ENCODE results near the gene UGT2B15. TPM values are rescaled to one million over a fixed set of nuclear protein-coding genes. Genes with fewer than 3 reads are reported as not detected.
"Not testable (repeated sequence)": the region's sequence is repeated elsewhere in the genome, so short reads cannot be mapped to it uniquely, and the experiment has no call there.

Gene UGT2B15
- total RNA-seq, 2 experiments from 2014 or later: not detected

DNA sequence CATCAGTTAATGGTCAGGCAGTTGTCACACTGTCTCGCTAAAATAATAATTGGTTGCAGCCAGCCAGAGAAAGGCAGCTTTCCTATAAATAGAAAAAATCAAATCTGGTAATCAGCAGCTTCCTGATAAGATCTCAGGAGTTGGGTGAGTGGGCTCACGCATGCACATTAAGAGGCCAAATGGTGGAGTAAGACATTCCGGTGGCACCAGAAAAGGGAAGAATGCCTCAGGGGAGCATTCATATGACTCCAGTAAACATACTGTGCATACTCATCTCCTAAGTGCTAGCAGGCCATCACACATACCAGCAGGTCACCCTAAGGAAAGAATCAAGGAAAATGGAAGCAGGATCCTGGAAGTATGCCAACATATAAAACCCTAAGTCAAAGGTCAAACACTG is 40.1 kb downstream of the UGT2B15 start:
- H3K27ac Mint-ChIP-seq: no peak overlapping the region
- H3K9me3 Mint-ChIP-seq (ENCODE audit: insufficient read depth): no peaks in the 10 kb centered on the region
- H3K4me3 Mint-ChIP-seq: no peak overlapping the region
- no peaks in the 10 kb centered on the region for H3K36me3 Mint-ChIP-seq (ENCODE audit: low read depth)
- H3K27me3 Mint-ChIP-seq (ENCODE audit: low read depth): no peaks in the 10 kb centered on the region
- H3K4me1 Mint-ChIP-seq (ENCODE audit: low read depth): no peaks in the 10 kb centered on the region
- ATAC-seq (no peak), DNase-seq (no peak)
- ChIA-PET POLR2A (no interaction called here), CTCF (no interaction called here)

DNA sequence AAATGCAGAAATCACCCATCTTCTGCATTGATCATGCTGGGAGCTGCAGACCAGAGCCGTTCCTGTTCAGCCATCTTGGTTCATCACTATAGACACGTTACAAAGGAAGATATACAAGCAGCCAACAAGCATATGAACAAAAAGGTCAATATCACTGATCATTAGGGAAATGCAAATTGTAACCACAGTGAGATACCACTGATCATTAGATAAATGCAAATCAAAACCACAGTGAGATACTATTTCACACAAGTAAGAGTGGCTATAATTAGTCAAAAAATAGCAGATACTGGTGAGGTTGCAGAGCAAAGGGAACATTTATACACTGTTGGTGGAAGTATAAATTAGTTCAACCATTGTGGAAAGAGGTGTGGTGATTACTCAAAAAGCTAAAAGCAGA is 47.7 kb downstream of the UGT2B15 start:
- H3K4me3 Mint-ChIP-seq; H3K36me3 Mint-ChIP-seq (ENCODE audit: low read depth); POLR2A ChIA-PET; H3K27me3 Mint-ChIP-seq (ENCODE audit: low read depth); H3K9me3 Mint-ChIP-seq (ENCODE audit: insufficient read depth); DNase-seq; ATAC-seq; CTCF ChIA-PET; H3K27ac Mint-ChIP-seq; H3K4me1 Mint-ChIP-seq (ENCODE audit: low read depth): not testable (repeated sequence)

GRCh38 chr4:68617003-68617698 is 53.3 kb downstream of the UGT2B15 start:
- no peak overlapping the region for H3K27ac Mint-ChIP-seq
- DNase-seq (no peak), ATAC-seq (no peak)
- H3K27me3 Mint-ChIP-seq (ENCODE audit: low read depth): peaks cover 2% of the 10 kb centered on the region
- H3K36me3 Mint-ChIP-seq (ENCODE audit: low read depth): no peaks in the 10 kb centered on the region
- ChIA-PET CTCF (no interaction called here), POLR2A (no interaction called here)
- H3K4me1 Mint-ChIP-seq (ENCODE audit: low read depth): no peaks in the 10 kb centered on the region
- no peaks in the 10 kb centered on the region for H3K9me3 Mint-ChIP-seq (ENCODE audit: insufficient read depth)
- no peak overlapping the region for H3K4me3 Mint-ChIP-seq

- no peak overlapping the region for H3K27ac Mint-ChIP-seq
- H3K4me1 Mint-ChIP-seq (ENCODE audit: low read depth): no peaks in the 10 kb centered on the region
- POLR2A ChIA-PET: no interaction called here
- no peaks in the 10 kb centered on the region for H3K36me3 Mint-ChIP-seq (ENCODE audit: low read depth)
- H3K27me3 Mint-ChIP-seq (ENCODE audit: low read depth): peaks cover 2% of the 10 kb centered on the region
- DNase-seq (no peak), ATAC-seq (no peak)
- CTCF ChIA-PET: no interaction called here
- no peaks in the 10 kb centered on the region for H3K9me3 Mint-ChIP-seq (ENCODE audit: insufficient read depth)
- no peak overlapping the region for H3K4me3 Mint-ChIP-seq
These were observed 54.6 kb downstream of the UGT2B15 start for GRCh38 chr4:68615699-68616422.

DNA sequence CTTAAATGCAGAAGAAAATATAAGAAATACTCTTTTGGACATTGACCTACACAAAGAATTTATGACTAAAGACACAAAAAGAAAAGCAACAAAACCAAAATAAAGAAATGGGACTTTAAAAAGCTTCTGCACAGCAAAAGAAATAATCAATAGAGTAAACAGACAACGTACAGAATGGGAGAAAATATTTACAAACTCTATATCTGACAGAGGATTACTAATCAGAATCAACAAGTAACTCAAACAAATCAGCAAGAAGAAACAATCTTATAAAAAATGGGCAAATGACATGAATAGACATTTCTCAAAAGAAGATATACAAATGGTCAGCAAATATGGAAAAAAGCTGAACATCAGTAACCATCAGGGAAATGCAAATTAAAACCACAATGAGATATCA is 56.7 kb downstream of the UGT2B15 start:
- no peaks in the 10 kb centered on the region for H3K36me3 Mint-ChIP-seq (ENCODE audit: low read depth)
- peaks cover 2% of the 10 kb centered on the region for H3K27me3 Mint-ChIP-seq (ENCODE audit: low read depth)
- H3K4me1 Mint-ChIP-seq (ENCODE audit: low read depth): no peaks in the 10 kb centered on the region
- CTCF ChIA-PET: no interaction called here
- DNase-seq: no peak
- POLR2A ChIA-PET: no interaction called here
- H3K9me3 Mint-ChIP-seq (ENCODE audit: insufficient read depth): no peaks in the 10 kb centered on the region
- ATAC-seq: no peak
- no peak overlapping the region for H3K27ac Mint-ChIP-seq
- H3K4me3 Mint-ChIP-seq: no peak overlapping the region

GRCh38 chr4:68606240-68606639 is 64.2 kb downstream of the UGT2B15 start:
- DNase-seq: no peak
- Mint-ChIP-seq H3K36me3 (ENCODE audit: low read depth) (no peaks in the 10 kb centered on the region), H3K4me3 (no peak overlapping the region), H3K27ac (no peak overlapping the region), H3K4me1 (ENCODE audit: low read depth) (no peaks in the 10 kb centered on the region), H3K9me3 (ENCODE audit: insufficient read depth) (no peaks in the 10 kb centered on the region), H3K27me3 (ENCODE audit: low read depth) (no peaks in the 10 kb centered on the region)
- POLR2A ChIA-PET: no interaction called here
- CTCF ChIA-PET: no interaction called here
- ATAC-seq: no peak

DNA sequence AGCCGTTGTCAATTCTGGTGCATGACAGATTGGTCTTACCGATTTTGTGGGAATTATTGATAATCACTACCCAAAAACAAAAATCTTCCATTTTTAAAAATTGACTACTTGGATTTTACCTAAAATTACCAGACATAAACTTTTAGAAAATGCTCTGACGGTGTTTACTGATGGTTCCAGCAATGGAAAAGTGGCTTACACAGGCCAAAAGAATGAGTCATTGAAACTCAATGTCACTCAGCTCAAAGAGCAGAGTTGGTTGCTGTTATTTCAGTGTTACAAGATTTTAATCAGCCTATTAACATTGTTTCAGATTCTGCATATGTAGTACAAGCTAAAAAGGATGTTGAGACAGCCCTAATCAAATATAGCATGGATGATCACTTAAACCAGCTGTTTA is 71.3 kb downstream of the UGT2B15 start:
- Mint-ChIP-seq H3K4me3 (no peak overlapping the region), H3K4me1 (ENCODE audit: low read depth) (no peaks in the 10 kb centered on the region), H3K27me3 (ENCODE audit: low read depth) (no peaks in the 10 kb centered on the region), H3K9me3 (ENCODE audit: insufficient read depth) (no peaks in the 10 kb centered on the region), H3K27ac (no peak overlapping the region), H3K36me3 (ENCODE audit: low read depth) (no peaks in the 10 kb centered on the region)
- ChIA-PET CTCF (no interaction called here), POLR2A (no interaction called here)
- no peak for DNase-seq
- ATAC-seq: no peak

DNA sequence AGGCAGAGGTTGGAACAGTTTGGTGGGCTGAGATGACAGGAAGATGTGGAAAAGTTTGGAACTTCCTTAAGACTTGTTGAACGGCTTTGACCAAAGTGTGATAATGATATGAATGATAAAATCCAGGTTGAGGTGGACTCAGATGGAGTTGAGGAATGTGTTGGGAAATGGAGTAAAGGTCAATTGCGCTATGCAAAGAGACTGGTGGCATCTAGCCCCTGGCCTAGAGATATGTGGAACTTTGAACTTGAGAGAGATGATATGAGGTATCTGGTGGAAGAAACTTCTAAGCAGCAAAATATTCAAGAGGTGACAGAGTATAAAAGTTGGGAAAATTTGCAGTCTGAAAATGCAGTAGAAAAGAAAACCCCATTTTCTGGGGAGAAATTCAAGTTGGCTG is 73.0 kb downstream of the UGT2B15 start:
- ChIA-PET POLR2A (no interaction called here), CTCF (no interaction called here)
- no peak for ATAC-seq
- DNase-seq: no peak
- no peak overlapping the region for H3K4me3 Mint-ChIP-seq
- no peaks in the 10 kb centered on the region for H3K9me3 Mint-ChIP-seq (ENCODE audit: insufficient read depth)
- no peak overlapping the region for H3K27ac Mint-ChIP-seq
- H3K4me1 Mint-ChIP-seq (ENCODE audit: low read depth): no peaks in the 10 kb centered on the region
- H3K27me3 Mint-ChIP-seq (ENCODE audit: low read depth): no peaks in the 10 kb centered on the region
- H3K36me3 Mint-ChIP-seq (ENCODE audit: low read depth): no peaks in the 10 kb centered on the region

Other genes with a start within 250 kb of the UGT2B15 start
- not detected for gene TMPRSS11E, start 223.2 kb downstream of the UGT2B15 start, total RNA-seq
- not detected for gene UGT2B17, start 94.3 kb downstream of the UGT2B15 start, total RNA-seq
- not detected for gene UGT2B10, start 145.3 kb upstream of the UGT2B15 start, total RNA-seq

All from activated CD8-positive, alpha-beta T cell treated with anti-CD3 and anti-CD28 coated beads, Interleukin-2, amount 10 ng/mL, durations not matched to agents 7 days and 5 days (primary cell).